Vagina (tissue), 2 donors: ENCODE results near the gene TFAP2C. TPM values are rescaled to one million over a fixed set of nuclear protein-coding genes. Genes with fewer than 3 reads are reported as not detected.

Source experiments
- DNase-seq, 2 donors: peaks; one replicate each; pipeline ENCODE4 v3.0.0-alpha.2; 2017; ENCODE audit errors: extremely low spot score in 2 of 2
- H3K27ac ChIP-seq: fragments of 200-600 bp; sonication (generic); one replicate; pipeline ENCODE4 v1.5.1; 2019
- H3K27me3 ChIP-seq: fragments of 200-600 bp; sonication (generic); one replicate; pipeline ENCODE4 v1.5.1; 2019
- H3K36me3 ChIP-seq, 2 donors: fragments of 200-600 bp; sonication (generic); one replicate each; pipeline ENCODE4 v1.5.1; 2017 to 2019
- H3K4me1 ChIP-seq: fragments of 200-600 bp; sonication (generic); one replicate; pipeline ENCODE4 v1.5.1; 2019
- H3K4me3 ChIP-seq, 2 donors: fragments of 200-600 bp; sonication (generic); 1 replicate in 1 of 2; 2 replicates in 1 of 2; pipeline ENCODE4 v1.5.1; 2016 to 2019
- H3K9me3 ChIP-seq: fragments of 200-600 bp; sonication (generic); one replicate; pipeline ENCODE4 v1.5.1; 2019
- CTCF ChIP-seq, 3 experiments: fragments of 450-650 bp in 2 of 3; fragments of 200-600 bp in 1 of 3; sonication (generic) in 1 of 3; IDR thresholded peaks; one replicate each; pipeline ENCODE4 v1.5.1; 2017 to 2019; ENCODE audit warnings: antibody characterized with exemption in 3 of 3, mild to moderate bottlenecking in 2 of 3, moderate library complexity in 2 of 3
- POLR2A ChIP-seq, 2 donors: fragments of 450-650 bp; IDR thresholded peaks; one replicate each; pipeline ENCODE4 v1.6.1; 2017; ENCODE audit warnings: antibody characterized with exemption in 2 of 2, mild to moderate bottlenecking in 2 of 2, moderate library complexity in 2 of 2
- POLR2AphosphoS5 ChIP-seq, 2 donors: sonication (generic); formaldehyde crosslinking; IDR thresholded peaks; one replicate each; pipeline ENCODE4 v1.9.0; 2017; ENCODE audit warnings: antibody characterized with exemption in 2 of 2, mild to moderate bottlenecking in 2 of 2, low read depth in 1 of 2; ENCODE audit not compliant: insufficient read depth in 1 of 2
- intact Hi-C: fragments of 100-400 bp; cut with DNase I; formaldehyde crosslinking; loops from one replicate; pipeline ENCODE4 v1.15.1; 2023
- total RNA-seq: library from RNA; depleted of rRNA; stranded (reverse); fragments of >200 nt; gene quantifications from one replicate; pipeline ENCODE4 v1.2.3, GENCODE V29; 2016

TFAP2C gene
- total RNA-seq, 1 donor from 2014 or later, result 20.6 TPM

GRCh38 chr20:56628015-56628872 is 862 bp upstream of the TFAP2C start:
- DNase-seq, result no peak
- peak overlapping the region; percentile 92 for H3K27ac ChIP-seq
- intact Hi-C loops, result no loop called here
- peak overlapping the region; percentile 75 to 86 for H3K4me3 ChIP-seq
- peaks cover 55% of the 10 kb centered on the region for H3K4me1 ChIP-seq
- H3K36me3 ChIP-seq, result no peaks in the 10 kb centered on the region
- no peaks in the 10 kb centered on the region for H3K27me3 ChIP-seq
- H3K9me3 ChIP-seq, result no peaks in the 10 kb centered on the region
- TF ChIP-seq POLR2A (IDR thresholded peaks at IDR 0.05) (no peak), POLR2AphosphoS5 (IDR thresholded peaks at IDR 0.05; ENCODE audit: insufficient read depth in 1 of 2, low read depth in 1 of 2) (no peak), CTCF (IDR thresholded peaks at IDR 0.05) (no peak)

GRCh38 chr20:56629464-56630085 is 469 bp downstream of the TFAP2C start:
- no peaks in the 10 kb centered on the region for H3K36me3 ChIP-seq
- DNase-seq, result no peak
- TF ChIP-seq POLR2AphosphoS5 (IDR thresholded peaks at IDR 0.05; ENCODE audit: insufficient read depth in 1 of 2, low read depth in 1 of 2) (peak in 1 of 2 donors; percentile 71), POLR2A (IDR thresholded peaks at IDR 0.05) (no peak)
- peaks cover 68% of the 10 kb centered on the region for H3K4me1 ChIP-seq
- H3K9me3 ChIP-seq, result no peaks in the 10 kb centered on the region
- H3K27ac ChIP-seq, result peak overlapping the region; percentile 92
- H3K4me3 ChIP-seq, result peak overlapping the region; percentile 75 to 86
- H3K27me3 ChIP-seq, result no peaks in the 10 kb centered on the region
- intact Hi-C loops, result no loop called here

GRCh38 chr20:56630086-56630493 is 984 bp downstream of the TFAP2C start:
- Histone ChIP-seq H3K27me3 (no peaks in the 10 kb centered on the region), H3K4me1 (peaks cover 73% of the 10 kb centered on the region)
- intact Hi-C loops, result no loop called here

GRCh38 chr20:56630506-56631317 is 1.6 kb downstream of the TFAP2C start:
- intact Hi-C loops, result no loop called here
- Histone ChIP-seq H3K4me3 (peak overlapping the region; percentile 75 to 86), H3K9me3 (no peaks in the 10 kb centered on the region), H3K36me3 (peaks cover 0 to under 1% of the 10 kb centered on the region in 2 donors), H3K27me3 (no peaks in the 10 kb centered on the region), H3K27ac (peak overlapping the region; percentile 92), H3K4me1 (peaks cover 79% of the 10 kb centered on the region)
- DNase-seq, result no peak
- TF ChIP-seq POLR2AphosphoS5 (IDR thresholded peaks at IDR 0.05; ENCODE audit: insufficient read depth in 1 of 2, low read depth in 1 of 2) (no peak), POLR2A (IDR thresholded peaks at IDR 0.05) (no peak), CTCF (IDR thresholded peaks at IDR 0.05) (peak in 1 of 3 experiments; percentile 16)

More at GRCh38 chr20:56630086-56630493, 984 bp downstream of the TFAP2C start:
- DNase-seq, result no peak
- no peaks in the 10 kb centered on the region for H3K36me3 ChIP-seq
- H3K27ac ChIP-seq, result peak overlapping the region; percentile 92
- no peak for TF ChIP-seq POLR2A (IDR thresholded peaks at IDR 0.05)
- peak in 2 of 3 experiments; percentile 26 to 64 for TF ChIP-seq CTCF (IDR thresholded peaks at IDR 0.05)
- peak in 1 of 2 donors; percentile 44 for TF ChIP-seq POLR2AphosphoS5 (IDR thresholded peaks at IDR 0.05; ENCODE audit: insufficient read depth in 1 of 2, low read depth in 1 of 2)
- no peaks in the 10 kb centered on the region for H3K9me3 ChIP-seq
- peak overlapping the region; percentile 75 to 86 for H3K4me3 ChIP-seq
